Measurements from ENCODE around the gene TCF19. TPM values are rescaled to one million over a fixed set of nuclear protein-coding genes. Genes with fewer than 3 reads are reported as not detected.
"Not testable (repeated sequence)": the region's sequence is repeated elsewhere in the genome, so short reads cannot be mapped to it uniquely, and the experiment has no call there.

The TCF19 gene
- total RNA-seq, 1 donor from 2014 or later, result 4.0 TPM

- DNase-seq (ENCODE audit: low read depth), result no peak
Observed at GRCh38 chr6:31178143-31179041, 20.0 kb downstream of the TCF19 start.

- no peak for DNase-seq (ENCODE audit: low read depth)
Observed at GRCh38 chr6:31179042-31179386, 20.6 kb downstream of the TCF19 start.

DNA sequence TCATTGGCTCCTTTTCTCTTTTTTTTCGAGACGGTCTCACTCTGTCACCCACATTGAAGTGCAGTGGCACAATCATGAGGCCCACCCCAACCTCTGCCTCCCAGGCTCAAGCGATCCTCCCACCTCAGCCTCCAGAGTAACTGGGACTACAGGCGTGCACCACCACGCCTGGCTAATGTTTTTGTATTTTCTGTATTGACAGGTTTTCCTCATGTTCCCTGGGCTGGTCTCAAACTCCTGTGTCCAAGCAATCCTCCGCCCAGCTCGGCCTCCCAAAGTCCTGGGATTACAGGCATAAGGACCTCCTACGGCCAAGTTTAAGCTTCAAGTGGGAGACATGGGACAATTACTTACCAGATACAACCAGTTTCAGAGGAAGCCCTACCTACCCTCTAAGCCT lies 21.5 kb downstream of the TCF19 start:
- DNase-seq (ENCODE audit: low read depth), result no peak

DNA sequence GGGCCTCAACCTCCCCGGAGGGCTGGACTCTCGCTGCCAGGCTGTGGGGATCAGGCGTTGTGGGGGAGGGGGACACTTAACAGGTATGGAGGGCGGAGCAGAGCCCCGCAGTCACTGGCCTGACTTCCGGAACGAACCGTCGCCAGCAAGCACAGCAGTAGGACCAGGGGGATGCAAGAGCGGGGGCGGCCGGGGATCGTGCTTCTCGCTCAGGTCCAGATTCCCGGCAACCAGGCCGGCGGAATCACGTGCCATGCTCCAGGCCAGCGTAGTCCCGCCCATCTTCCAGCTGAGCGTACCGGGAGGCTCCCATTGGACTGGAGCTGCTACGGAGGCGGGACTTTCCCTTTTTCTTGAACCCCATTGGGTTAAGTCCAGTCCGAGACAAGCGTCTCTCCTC lies 22.1 kb downstream of the TCF19 start:
- no peak for DNase-seq (ENCODE audit: low read depth)

DNA sequence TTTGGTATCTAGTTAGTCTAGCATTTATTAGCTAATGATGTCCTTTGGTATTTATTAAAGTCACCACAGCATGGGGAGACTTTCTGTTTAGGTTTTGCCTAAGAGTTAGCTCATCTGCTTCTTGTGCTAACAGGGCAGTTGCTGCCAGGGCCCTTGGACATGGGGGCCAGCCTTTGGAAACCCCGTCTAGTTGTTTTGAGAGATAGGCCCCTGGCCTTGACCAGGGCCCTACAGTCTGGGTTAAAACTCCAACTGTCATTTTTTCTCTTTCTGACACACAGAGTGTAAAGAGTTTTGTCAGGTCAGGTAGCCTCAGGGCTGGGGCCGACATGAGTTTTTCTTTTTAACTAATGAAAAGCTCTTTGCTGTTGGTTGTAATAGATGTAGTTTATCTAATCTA lies 24.9 kb downstream of the TCF19 start:
- DNase-seq (ENCODE audit: low read depth), result not testable (repeated sequence)

DNA sequence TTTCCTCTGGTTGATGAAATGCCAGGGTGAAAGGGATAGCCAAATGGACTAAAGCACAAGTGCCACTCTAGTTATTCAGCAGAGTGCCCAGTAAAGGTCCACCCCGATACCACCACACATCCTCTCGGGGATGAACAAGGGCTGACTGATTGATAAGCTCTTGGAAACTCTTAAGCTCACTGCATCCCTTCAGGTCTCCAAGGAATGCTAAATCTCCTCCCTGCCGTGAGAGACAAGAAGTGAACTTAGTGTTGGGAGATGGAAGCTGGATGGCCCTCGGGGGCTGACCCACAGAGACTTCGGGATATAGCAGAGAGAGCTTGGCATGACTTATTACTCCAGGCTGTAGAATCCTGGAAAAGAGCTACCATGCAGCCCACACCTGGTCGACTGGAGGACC lies 25.5 kb downstream of the TCF19 start:
- not testable (repeated sequence) for DNase-seq (ENCODE audit: low read depth)

- not testable (repeated sequence) for DNase-seq (ENCODE audit: low read depth)
Observed at GRCh38 chr6:31185695-31186051, 27.3 kb downstream of the TCF19 start.

GRCh38 chr6:31186052-31186734 lies 27.8 kb downstream of the TCF19 start:
- DNase-seq (ENCODE audit: low read depth), result peak; percentile 87

DNA sequence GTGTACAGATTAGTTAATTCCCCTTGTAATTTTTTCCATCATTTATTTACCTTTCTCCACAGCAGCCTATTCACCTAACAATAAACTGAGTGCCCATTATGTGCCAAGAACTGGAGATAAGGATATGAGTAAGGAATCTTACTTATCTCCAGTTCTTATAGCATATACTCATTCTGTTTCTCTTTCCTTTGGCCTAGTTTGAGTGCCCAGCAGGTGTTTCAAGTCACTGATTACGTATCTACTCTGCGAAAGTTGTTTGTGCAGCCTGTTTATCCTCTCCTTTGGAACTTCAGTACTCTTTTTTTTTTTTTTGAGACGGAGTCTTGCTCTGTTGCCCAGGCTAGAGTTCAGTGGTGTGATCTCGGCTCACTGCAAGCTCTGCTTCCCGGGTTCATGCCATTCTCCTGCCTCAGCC lies 29.4 kb downstream of the TCF19 start:
- no peak for DNase-seq (ENCODE audit: low read depth)

DNA sequence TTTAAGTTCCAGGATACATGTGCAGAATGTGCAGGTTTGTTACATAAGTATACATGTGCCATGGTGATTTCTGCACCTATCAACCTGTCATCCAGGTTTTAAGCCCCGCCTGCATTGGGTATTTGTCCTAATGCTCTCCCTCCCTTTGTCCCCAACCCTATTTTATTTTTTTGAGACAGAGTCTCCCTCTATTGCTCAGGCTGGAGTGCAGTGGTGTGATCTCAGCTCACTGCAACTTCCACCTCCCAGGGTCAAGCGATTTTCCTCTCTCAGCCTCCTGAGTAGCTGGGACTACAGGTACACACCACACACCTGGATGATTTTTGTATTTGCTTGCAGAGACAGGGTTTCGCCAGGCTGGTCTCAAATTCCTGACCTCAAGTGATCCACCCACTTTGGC lies 30.8 kb downstream of the TCF19 start:
- not testable (repeated sequence) for DNase-seq (ENCODE audit: low read depth)

DNA sequence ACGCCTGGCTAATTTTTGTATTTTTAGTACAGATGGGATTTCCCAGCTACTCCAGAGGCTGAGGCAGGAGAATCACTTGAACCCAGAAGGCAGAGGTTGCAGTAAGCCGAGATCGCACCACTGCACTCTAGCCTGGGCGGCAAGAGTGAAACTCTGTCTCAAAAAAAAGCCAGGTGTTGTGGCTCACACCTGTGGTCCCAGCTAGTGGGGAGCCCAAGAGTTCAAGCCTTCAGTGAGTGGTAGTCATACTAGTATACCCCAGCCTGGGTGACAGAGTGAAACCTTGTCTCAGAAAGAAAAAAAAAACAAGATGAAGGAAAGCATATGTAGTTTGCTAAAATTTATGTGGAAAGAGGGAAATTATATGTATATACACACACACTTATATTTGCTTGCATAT lies 32.1 kb downstream of the TCF19 start:
- DNase-seq (ENCODE audit: low read depth), result no peak

- peak; percentile 75 for DNase-seq (ENCODE audit: low read depth)
Observed at GRCh38 chr6:31192431-31193105, 34.2 kb downstream of the TCF19 start.

DNA sequence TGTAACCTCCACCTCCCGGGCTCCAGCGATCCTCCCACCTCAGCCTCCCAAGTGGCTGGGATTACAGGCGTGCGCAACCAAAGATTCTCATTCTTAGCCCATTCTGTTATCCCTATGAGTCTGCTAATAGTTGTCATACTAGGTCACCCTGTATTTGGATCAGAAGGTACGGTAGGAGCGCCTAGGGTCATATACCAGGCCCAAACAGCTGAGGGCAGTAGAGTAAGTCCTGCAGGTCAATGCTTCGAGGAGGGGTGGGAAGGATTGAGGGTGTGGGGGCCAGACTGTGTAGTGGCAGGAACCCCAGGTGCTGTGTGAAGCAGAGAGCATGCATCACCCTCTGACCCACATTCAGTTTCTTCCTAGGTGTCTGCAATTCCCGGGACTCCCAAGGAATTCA lies 34.8 kb downstream of the TCF19 start:
- DNase-seq (ENCODE audit: low read depth), result no peak

GRCh38 chr6:31194061-31194834 lies 35.9 kb downstream of the TCF19 start:
- DNase-seq (ENCODE audit: low read depth), result no peak

DNA sequence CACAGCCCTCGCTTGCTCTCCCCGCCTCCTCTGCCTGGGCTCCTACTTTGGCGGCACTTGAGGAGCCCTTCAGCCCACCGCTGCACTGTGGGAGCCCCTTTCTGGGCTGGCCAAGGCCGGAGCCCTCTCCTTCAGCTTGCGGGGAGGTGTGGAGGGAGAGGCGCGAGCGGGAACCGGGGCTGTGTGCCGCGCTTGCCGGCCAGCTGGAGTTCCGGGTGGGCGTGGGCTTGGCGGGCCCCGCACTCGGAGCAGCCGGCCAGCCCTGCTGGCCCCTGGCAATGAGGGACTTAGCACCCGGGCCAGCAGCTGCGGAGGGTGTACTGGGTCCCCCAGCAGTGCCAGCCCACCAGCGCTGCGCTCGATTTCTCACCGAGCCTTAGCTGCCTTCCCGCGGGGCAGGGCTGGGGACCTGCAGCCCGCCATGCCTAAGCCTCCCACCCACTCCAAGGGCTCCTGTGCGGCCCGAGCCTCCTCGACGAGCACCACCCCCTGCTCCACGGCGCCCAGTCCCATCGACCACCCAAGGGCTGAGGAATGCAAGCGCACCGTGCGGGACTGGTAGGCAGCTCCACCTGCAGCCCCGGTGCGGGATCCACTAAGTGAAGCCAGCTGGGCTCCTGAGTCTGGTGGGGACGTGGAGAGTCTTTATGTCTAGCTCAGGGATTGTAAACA lies 37.1 kb downstream of the TCF19 start:
- not testable (repeated sequence) for DNase-seq (ENCODE audit: low read depth)

DNA sequence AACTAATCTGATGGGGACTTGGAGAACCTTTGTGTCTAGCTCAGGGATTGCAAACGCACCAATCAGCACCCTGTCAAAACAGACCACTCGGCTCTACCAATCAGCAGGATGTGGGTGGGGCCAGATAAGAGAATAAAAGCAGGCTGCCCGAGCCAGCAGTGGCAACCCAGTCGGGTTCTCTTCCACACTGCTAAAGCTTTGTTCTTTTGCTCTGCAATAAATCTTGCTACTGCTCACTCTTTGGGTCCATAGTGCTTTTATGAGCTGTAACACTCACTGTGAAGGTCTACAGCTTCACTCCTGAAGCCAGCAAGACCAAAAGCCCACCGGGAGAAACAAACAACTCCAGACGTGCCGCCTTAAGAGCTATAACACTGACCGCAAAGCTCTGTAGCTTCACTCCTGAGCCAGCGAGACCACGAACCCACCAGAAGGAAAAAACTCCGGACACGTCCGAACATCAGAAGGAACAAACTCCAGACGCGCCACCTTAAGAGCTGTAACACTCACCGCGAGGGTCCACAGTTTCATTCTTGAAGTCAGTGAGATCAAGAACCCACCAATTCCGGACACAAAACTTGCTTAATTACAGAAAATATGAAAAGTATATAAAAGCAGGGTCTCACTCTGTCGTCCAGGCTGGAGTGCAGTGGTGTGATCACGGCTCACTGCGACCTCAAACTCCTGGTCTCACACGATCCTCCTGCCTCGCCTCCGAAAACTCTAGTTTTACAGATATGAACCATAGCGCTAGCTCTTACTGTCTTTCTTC lies 38.0 kb downstream of the TCF19 start:
- DNase-seq (ENCODE audit: low read depth), result not testable (repeated sequence)

DNA sequence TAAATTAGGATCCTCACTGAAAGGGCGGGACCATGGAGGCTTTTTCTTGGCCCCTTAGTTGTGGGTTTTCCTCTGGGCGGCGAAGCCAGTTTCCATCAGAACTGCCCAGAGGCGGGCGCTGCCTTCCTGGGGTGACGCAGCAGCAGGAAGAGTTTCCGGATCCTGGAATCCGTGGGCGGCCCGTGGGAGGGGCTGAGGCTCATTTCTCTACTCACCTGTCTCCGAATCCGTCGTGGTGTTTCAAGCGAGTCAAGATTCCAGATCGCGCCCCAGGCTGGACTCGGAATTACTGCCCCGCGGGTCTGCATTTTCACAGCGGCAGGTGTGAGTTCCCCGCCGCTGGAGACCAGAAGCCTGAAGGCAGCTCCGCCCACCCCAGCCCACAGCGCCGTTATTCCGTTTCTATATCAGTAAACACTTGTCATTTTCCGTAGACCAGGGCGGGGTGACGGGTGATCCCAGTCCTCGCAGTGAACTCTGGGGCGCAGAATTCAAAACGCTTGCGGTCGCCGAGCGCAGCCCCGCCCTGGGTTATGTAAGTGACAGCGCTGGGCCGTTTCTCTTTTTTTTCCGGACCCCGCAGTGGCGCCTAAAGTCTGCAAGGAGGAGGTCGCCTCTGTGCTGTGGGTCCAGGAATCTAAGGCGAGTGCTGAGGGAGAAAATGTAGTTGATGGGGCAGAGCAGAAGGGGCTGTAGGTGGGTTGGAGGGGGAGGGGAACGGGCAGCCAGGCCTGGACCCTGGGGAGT lies 39.3 kb downstream of the TCF19 start:
- peak; percentile 89 for DNase-seq (ENCODE audit: low read depth)

- not testable (repeated sequence) for DNase-seq (ENCODE audit: low read depth)
Observed at GRCh38 chr6:31199105-31199452, 40.7 kb downstream of the TCF19 start.
